ENCODE results near the gene ACTG2.
A peak's percentile ranks its signal among the peaks of the same experiment; 100 is the strongest.
"Not testable (repeated sequence)": the region's sequence is repeated elsewhere in the genome, so short reads cannot be mapped to it uniquely, and the experiment has no call there.

The ACTG2 gene

GRCh38 chr2:73892631-73893329, at the start of gene ACTG2:
TSS of gene ACTG2 (plus strand) at chr2:73893008. CDS start at chr2:73901312, 8,304 bp downstream.
- DNase-seq: no peak

GRCh38 chr2:73844087-73844486, 48.7 kb upstream of the ACTG2 start:
- in situ Hi-C loops (cut with MboI; ENCODE audit: low pct_unique_long_range_greater_than_20kb, low sequenced_read_pairs): no loop called here

More at GRCh38 chr2:73892631-73893329, at the start of gene ACTG2:
- in situ Hi-C loops (cut with MboI; ENCODE audit: low pct_unique_long_range_greater_than_20kb, low sequenced_read_pairs): no loop called here

GRCh38 chr2:73850009-73850408, 42.8 kb upstream of the ACTG2 start:
- in situ Hi-C loops (cut with MboI; ENCODE audit: low pct_unique_long_range_greater_than_20kb, low sequenced_read_pairs): no loop called here
- DNase-seq: no peak

More at GRCh38 chr2:73844087-73844486, 48.7 kb upstream of the ACTG2 start:
- no peak for DNase-seq

GRCh38 chr2:73851274-73851673, 41.5 kb upstream of the ACTG2 start:
- DNase-seq: peak; percentile 21
- in situ Hi-C loops (cut with MboI; ENCODE audit: low pct_unique_long_range_greater_than_20kb, low sequenced_read_pairs): no loop called here

- no peak for DNase-seq
- in situ Hi-C loops (cut with MboI; ENCODE audit: low pct_unique_long_range_greater_than_20kb, low sequenced_read_pairs): no loop called here
Measured at GRCh38 chr2:73852020-73852419, 40.8 kb upstream of the ACTG2 start.

DNA sequence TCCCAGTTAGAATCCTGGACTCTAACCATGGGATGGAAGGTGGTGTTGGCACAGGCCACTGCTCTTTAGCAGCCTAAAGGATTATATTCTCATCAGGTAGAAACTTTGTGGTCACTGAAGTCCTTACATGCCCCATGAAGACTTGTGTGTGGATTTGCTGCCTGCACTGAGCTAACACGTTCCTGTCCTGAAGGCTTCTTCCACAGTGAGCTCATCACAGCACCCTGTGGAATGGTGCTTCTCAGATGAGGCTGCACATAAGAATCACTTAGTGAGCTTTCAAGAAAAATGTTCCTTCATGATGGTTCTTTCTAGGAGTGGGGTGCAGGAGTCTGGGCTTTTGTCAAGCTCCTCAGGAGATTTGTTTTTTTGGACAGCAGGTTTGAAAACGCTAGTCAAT, 37.3 kb upstream of the ACTG2 start:
- DNase-seq: no peak
- in situ Hi-C loops (cut with MboI; ENCODE audit: low pct_unique_long_range_greater_than_20kb, low sequenced_read_pairs): no loop called here

- in situ Hi-C loops (cut with MboI; ENCODE audit: low pct_unique_long_range_greater_than_20kb, low sequenced_read_pairs): no loop called here
- no peak for DNase-seq
Measured at GRCh38 chr2:73856214-73856613, 36.6 kb upstream of the ACTG2 start.

DNA sequence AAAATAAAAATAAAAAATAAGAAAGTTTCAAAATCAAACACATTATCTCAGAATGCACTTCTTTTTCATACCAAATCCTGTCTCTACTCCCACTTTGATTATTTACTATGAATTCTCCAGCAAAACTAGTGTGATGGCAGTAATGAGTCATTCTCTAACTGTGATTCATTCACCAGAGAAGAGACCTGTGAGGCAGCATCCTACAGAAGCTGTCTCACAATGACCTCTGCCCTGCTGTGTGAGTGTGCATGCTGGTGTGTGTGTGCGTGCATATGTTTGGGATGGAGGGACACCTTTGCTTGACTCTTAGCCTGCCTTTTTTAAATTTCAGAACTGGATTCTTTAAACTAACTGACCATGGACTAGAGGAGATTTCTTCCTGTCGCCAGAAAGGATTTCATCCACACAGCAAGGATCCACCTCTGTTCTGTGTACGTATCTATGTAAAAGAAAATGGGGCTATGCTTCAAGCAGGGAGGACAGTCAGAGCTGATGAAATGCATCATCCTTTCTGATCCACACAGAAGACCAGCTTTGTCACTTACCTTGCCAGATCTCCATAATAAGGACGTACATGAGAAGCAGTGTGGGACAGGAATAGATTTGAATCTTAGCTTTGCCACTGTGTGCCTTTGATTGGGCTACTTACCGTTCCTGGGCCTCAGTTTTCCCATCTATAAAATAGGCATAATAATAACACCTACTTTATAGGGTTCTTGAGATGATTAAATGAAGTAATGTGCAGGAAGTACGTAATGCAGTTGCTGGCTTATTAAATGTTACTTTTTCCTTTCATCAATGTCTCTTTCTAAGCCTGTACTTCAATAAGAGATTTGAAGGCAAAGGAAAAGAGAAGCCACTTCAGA, 32.9 kb upstream of the ACTG2 start:
- DNase-seq: no peak
- in situ Hi-C loops (cut with MboI; ENCODE audit: low pct_unique_long_range_greater_than_20kb, low sequenced_read_pairs): no loop called here

- DNase-seq: no peak
- in situ Hi-C loops (cut with MboI; ENCODE audit: low pct_unique_long_range_greater_than_20kb, low sequenced_read_pairs): no loop called here
Measured at GRCh38 chr2:73862987-73863386, 29.8 kb upstream of the ACTG2 start.

DNA sequence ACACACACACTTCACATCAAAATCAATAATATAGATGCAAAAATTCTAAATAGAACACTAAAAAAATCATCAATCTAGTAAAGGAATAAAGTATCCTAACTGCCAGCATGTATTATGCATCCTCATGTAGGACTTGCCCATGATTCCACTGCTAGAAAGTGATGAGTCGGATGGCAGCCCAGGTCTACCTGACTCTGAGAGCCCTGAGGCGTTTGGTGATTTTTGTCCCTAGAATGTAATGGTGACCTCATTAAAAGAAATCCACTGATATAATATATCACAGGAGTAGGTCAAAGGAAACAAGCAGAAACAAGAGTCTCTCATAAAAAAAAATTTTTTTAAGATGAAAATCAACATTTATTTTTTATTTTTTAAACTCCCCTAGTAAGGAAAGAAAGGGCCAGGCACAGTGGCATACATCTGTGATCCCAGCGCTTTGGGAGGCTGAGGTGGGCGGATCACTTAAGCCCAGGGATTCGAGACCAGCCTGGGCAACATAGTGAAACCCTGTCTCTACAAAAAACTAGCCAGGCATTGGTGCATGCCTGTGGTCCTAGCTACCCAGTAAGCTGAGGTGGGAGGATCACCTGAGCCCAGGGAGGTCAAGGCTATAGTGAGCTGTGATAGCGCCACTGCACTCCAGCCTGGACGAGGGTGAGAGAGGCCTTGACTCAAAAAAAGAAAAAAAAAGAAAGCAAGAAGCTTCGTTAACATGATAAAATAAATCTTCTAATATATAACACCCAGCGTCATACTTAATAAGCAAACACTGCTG, 24.4 kb upstream of the ACTG2 start:
- in situ Hi-C loops (cut with MboI; ENCODE audit: low pct_unique_long_range_greater_than_20kb, low sequenced_read_pairs): no loop called here
- no peak for DNase-seq

DNA sequence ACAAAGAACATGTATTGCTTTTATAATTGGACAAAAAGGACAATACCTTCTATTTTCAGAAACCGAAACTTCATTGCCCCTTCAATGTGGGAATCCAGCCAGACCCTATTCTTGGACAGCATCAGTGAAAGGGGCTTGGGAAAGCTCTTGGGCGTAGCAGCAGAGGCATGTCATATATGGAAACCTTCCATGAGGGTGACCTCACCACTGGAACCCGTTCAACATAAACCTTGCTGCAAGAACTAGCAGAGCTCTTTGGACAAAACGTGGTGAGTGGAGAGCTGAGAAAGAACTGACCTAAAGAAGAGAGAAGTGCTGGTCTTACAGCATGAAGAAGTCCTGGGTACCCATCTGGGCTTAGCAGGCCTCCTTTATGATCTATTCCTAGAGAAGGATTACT, 22.7 kb upstream of the ACTG2 start:
- in situ Hi-C loops (cut with MboI; ENCODE audit: low pct_unique_long_range_greater_than_20kb, low sequenced_read_pairs): no loop called here
- no peak for DNase-seq

DNA sequence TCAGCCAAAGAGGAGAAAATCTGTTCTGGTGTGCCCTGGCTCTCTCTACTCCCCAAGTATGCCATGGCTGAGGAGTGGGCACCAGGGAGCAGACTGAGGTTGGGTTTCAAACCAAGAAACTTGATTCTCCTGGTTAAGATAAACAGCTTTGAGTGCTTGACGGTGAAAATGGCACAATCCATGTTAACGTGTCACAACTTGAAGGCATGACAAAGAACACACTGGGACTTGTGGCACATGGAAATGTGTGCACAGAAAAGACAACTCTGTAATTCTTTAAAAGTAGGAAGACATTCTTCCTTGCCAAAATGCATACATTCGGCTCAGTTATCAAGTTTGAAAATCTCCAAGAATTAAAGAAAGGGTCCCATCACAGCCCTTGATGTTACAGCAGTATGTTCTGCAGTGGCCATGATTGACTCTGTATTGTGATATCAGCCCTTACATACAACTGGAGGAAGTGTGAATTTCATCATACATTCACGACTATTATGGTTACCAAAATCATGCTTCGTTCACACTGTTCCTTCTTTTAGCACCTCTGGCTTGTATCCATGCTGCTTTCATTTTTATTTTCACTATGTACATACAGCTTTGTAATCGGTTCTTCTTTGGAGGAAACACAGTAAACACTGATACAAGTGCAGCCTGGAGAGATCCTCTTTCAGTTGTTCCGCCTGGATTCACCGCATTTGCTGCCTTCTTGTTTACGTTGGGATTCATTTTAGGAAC, 15.6 kb upstream of the ACTG2 start:
- no peak for DNase-seq
- in situ Hi-C loops (cut with MboI; ENCODE audit: low pct_unique_long_range_greater_than_20kb, low sequenced_read_pairs): no loop called here

DNA sequence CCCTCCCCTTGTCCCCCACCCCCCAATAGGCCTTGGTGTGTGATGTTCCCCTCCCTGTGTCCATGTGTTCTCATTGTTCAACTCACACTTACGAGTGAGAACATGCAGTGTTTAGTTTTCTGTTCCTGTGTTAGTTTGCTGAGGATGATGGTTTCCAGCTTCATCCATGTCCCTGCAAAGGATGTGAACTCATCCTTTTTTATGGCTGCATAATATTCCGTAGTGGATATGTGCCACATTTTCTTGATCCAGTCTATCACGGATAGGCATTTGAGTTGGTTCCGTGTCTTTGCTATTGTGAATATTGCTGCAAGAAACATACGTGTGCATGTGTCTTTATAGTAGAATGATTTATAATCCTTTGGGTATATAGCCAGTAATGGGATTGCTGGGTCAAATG, 14.8 kb upstream of the ACTG2 start:
- in situ Hi-C loops (cut with MboI; ENCODE audit: low pct_unique_long_range_greater_than_20kb, low sequenced_read_pairs); DNase-seq: not testable (repeated sequence)

- in situ Hi-C loops (cut with MboI; ENCODE audit: low pct_unique_long_range_greater_than_20kb, low sequenced_read_pairs): no loop called here
- no peak for DNase-seq
Measured at GRCh38 chr2:73885406-73885805, 7.4 kb upstream of the ACTG2 start.

DNA sequence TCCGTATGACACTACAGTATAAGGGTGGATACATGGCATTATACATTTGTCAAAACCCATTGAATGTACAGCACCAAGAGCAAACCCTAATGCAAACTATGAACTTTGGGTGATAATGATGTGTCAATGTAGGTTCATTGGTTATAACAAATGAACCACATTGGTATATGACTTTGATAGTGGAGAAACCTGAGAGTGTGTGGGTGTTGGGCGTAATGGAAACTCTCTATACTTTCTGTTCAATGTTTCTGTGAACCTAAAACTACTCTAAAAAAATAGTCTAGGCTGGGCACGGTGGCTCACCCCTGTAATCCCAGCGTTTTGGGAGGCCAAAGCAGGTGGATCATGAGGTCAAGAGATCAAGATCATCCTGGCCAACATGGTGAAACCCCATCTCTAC, 6.5 kb upstream of the ACTG2 start:
- in situ Hi-C loops (cut with MboI; ENCODE audit: low pct_unique_long_range_greater_than_20kb, low sequenced_read_pairs): no loop called here
- DNase-seq: no peak

DNA sequence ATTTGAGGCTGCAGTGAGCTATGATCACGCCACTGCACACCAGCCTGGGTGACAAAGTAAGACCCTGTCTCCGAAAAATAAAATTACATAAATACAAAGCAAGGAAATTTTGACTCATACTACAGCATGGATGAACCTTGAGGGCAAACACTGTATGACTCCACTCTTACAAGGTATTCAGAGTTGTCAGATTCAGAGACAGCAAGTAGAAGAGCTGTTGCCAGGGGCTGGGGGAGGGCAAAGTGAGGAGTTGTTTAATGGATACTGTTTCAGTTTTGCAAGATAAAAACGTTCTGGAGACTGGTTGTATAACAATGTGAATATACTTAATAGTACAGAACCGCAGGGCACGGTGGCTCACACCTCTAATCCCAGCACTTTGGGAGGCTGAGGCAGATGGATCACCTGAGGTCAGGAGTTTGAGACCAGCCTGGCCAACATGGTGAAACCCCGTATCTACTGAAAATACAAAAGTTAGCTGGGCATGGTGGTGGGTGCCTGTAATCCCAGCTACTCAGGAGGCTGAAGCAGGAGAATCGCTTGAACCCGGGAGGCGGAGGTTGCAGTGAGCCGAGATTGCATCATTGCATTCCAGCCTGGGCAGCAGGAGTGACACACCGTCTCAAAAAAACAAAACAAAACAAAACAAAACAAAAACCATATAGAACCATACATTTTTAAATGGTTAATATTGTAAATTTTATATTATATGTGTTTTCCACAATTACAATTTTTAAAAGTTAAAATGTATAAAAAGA, 5.0 kb upstream of the ACTG2 start:
- in situ Hi-C loops (cut with MboI; ENCODE audit: low pct_unique_long_range_greater_than_20kb, low sequenced_read_pairs); DNase-seq: not testable (repeated sequence)

DNA sequence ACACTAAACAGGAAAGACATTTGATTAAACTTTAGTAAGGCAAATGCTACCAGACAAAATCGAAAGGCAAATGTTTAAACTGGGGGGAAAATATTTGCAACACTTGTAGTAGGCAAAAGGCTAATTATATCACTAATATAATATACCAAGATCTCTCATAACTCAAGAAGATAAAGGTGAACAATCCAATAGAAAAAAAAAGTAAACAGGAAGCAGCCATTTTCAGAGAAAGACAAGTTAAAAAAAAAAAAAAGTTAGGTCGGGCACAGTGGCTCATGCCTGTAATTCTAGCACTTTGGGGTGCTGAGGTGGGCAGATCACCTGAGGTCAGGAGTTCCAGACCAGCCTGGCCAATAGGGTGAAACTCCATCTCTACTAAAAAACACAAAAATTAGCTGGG, 4.4 kb upstream of the ACTG2 start:
- DNase-seq: no peak
- in situ Hi-C loops (cut with MboI; ENCODE audit: low pct_unique_long_range_greater_than_20kb, low sequenced_read_pairs): no loop called here

DNA sequence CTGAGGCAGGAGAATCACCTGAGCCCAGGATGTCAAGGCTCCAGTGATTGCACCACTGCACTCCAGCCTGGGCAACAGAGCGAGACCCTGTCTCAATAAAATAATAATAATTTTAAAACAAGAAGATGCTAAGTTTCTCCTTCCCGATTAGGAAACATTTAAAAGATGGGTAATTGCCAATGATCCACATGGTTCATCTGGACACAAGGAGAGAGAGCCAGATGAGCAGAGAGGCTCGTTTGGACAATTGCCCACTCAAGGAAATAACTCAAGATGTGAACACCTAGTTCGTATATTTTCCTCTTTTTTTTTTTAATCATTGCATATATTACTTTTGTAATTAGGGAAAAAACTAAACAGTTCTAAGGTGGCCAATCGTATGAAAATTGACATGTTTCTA, 3.6 kb upstream of the ACTG2 start:
- DNase-seq: no peak
- in situ Hi-C loops (cut with MboI; ENCODE audit: low pct_unique_long_range_greater_than_20kb, low sequenced_read_pairs): no loop called here

Measured in KBM-7 (cell line).